Medulla oblongata (tissue), 1 donor: ENCODE data around the gene ABCC4.
"Not testable (repeated sequence)": the region's sequence is repeated elsewhere in the genome, so short reads cannot be mapped to it uniquely, and the experiment has no call there.

Source experiments
- DNase-seq: peaks from one replicate; pipeline ENCODE4 v3.0.0-alpha.2; 2015; ENCODE audit errors: extremely low spot score

ABCC4 gene

DNA sequence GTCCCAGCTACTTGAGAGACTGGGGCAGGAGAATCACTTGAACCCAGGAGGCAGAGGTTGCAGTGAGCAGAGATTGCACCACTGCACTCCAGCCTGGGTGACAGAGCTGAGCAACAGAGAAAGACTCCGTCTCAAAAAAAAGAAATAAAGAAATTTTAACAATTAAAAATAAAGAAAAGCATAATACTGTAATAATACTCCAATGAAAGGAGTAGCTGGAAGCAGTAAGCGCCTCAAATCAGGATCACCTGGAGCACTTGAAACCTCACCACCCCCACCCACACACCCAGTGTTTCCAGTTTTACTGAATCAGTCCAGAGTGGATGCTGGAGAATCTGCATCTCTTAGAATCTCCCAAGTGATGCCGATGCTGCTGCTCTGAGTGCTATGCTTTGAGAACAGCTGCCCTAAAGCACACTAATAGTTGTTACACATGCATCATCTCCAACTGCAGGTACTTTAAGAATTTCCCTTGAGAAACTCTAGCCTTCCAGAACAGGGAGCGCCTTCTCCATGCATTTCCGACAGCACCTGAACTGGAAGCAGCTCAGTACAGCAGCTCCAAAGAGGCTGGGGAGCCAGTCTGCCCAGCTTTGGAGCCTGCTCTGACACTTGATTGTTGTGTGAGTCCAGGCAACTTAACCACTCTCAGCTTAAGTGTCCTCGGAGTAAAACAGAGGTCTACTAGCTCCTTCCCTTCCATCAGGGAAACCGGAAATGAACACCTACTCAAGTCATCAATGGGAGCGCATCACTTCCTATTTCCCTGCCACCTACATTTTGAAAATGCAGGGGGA lies 2.9 kb downstream of the ABCC4 start:
- no peak for DNase-seq

DNA sequence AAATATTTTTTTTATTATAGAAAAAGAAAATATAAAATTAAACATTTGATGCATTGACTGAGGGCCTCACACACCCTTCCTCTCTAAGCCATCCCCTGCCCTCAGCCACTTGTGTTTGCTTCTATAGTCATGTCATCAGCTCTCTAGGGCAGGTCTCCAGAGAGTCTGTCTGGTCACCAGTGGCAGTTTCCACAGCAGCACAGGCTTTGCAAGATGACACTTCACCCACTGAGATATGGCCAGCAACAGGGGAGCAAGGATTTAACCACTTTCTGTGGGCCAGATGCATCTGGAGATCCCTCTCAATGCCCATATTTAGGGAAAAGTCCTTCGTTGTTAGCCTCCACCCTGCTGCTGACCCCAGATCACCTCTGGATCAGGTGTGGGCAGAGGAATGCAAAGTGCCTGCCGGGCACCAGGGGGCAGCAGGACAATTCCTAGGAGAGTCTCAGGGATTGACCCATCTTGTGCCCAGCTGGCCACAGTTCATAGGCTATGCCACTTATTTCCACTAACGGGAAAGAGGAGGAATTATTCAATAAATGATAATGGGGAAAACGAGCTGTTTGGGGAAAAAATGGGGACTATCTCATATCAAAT lies 4.8 kb downstream of the ABCC4 start:
- no peak for DNase-seq

DNA sequence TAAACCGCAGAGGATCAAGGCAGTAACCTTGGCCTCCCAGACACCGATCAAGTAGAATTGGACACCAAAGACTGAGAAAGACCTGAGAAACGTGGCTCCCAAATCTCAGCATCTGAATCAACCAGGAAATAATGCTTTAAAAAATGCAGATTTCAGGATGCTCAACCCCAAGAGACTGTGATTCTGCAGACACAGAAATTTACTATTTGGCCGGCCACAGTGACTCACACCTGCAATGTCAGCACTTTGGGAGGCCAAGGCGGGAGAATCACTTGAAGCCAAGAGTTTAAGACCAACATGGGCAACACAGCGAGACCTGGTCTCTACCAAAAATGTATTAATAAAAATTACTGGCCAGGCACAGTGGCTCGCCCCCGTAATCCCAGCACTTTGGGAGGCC lies 6.2 kb downstream of the ABCC4 start:
- no peak for DNase-seq

DNA sequence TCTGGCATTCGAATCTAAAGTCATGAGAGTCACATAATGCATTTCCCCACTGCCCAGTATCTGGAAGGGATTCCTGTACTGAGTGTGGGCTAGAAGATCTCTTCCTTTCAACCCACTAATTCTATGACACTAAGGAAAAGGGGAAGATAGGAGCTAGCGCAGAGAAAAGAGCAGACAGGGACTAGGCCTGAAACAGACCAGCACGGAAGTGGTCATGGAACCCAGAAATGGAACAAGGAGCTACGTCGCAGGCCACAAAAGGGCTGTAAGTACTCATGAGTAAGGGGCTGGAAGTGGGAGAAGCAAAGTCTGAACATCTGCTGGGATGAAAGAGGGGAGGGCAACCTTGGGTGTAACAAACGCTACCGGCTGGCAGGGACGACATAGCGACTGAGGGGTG lies 8.6 kb downstream of the ABCC4 start:
- no peak for DNase-seq

DNA sequence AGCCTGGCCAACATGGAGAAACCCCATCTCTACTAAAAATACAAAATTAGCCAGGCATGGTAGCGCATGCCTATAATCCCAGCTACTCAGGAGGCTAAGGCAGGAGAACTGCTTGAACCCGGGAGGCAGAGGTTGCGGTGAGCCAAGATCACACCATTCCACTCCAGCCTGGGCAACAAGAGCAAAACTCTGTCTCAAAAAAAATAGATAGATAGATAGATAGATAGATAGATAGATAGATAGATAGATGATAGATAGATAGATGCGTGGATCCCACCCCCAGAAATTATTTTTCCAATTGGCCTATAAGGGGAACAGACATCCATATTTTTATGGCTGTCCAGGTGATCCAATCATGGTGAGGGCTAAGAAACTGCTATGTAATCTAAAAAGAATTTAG lies 11.3 kb downstream of the ABCC4 start:
- DNase-seq = not testable (repeated sequence)

DNA sequence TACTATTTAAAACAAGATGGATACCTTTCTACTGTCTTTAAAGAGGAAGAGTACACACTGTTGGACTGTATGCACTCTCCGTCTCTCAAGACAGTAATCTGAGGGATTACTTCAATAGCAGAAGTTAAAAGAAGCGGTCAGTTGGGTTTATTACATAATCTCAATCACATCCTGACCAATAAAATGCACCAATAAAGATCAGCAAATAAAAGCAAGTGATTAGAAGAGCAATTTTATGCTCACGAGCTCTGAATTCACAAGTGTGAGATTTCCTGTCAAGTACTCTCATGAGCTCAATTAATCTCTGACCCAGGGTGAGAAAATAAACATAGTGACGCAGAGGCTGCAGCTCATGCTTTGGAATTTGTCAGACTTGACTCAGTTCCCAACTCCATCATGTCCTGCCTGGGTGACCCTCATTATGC lies 12.2 kb downstream of the ABCC4 start:
- DNase-seq = no peak

DNA sequence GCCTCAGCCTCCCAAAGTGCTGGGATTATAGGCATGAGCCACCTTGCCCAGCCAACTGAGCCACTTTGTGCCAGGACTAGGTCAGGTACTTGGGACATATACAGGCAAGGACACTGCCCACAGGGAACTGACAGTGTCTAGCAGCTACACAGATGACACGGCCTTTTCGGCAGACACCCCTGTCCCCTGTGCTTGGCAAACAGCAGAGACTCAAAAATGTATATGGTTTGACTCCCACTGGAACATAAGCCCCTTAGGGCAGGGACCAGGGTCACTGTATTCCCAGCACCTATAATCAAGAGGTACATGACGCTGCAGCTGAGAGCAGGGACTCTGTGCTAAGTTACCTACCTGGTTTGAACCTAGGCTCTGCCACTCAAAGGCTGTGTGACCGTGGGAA lies 16.8 kb downstream of the ABCC4 start:
- DNase-seq = no peak

DNA sequence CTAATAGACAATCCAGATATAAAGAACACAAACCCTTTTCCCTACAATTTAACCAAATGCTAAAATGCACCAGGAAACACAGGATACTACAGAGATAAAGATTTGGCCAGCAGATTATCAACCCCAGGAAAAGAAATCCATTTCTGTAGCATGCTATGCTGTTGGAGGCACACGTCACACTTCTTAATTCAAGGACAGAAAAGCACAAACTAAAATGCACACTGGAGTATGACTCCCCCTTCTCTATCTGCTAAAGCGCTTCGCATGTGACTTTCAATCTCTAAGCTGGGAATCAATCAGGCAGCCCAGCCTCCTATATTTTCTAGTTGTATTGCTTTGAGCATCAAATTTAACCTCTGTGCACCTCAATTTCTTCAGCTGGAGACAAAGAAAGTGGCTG lies 22.2 kb downstream of the ABCC4 start:
- DNase-seq = no peak

DNA sequence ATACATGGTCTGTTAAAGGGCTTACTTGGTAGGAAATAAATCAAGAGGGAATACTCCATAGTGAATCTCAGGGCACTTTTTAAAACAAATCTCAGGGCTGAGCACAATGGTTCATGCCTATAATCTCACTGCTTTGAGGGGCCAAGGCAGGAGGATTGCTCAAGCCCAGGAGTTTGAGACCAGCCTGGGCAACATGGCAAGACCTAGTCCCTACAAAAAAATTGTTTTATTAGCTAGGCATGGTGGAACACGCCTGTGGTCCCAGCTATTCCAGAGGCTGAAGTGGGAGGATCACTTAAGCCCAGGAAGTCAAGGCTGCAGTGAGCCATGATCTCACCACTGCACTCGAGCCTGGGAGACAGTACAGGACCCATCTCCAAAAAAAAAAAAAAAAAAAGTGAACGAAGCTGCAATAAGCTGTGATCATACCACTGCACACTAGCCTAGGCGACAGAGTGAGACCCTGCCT lies 25.2 kb downstream of the ABCC4 start:
- DNase-seq = no peak

DNA sequence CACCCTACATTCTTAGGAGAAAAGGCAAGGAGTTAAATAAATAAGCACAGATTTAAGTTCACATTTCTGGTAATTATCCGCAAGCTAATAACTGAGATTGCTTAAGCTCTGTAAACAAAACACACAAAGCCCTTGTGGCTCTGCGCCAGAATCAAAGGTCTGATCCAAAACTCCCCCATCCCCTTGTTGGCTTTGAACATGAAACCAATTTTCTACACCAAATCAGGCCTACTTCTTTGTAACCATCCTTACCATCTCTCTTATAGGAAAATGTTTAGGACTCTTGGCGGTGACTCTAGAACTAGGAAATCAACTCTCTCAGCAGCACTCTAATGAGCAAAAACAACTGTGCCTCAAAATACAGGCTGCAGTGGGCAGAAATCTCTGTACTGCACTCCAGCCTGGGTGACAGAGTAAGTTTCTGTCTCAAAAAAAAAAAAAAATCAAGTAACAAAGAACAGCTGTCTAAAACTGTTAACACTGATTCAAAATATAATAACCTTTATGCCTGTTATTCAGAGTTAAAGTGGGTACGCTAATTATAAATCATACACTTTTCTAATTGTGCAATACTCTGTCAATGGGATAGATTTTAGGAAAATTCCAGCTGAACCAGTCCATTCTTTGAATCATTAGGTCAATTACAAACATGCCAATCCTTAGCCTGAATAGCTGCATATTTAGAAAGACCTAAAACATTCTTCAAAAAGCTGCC lies 25.8 kb downstream of the ABCC4 start:
- DNase-seq = no peak

DNA sequence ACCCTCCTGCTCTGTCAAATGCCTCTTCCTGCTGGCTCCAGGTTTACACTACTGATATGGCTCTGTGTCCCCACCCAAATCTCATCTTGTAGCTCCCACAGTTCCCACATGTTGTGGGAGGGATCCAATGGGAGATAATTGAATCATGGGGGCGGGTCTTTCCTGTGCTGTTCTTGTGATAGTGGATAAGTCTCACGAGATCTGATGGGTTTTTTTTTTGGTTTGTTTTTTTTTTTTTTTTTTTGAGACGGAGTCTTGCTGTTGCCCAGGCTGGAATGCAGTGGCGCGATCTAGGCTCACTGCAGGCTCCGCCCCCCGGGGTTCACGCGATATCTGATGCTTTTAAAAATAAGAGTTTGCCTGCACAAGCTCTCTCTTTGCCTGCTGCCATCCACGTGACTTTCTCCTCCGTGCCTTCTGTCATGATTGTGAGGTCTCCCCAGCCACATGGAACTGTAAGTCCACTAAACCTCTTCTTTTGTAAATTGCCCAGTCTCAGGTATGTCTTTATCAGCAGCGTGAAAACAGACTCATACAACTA lies 27.6 kb downstream of the ABCC4 start:
- not testable (repeated sequence) for DNase-seq

DNA sequence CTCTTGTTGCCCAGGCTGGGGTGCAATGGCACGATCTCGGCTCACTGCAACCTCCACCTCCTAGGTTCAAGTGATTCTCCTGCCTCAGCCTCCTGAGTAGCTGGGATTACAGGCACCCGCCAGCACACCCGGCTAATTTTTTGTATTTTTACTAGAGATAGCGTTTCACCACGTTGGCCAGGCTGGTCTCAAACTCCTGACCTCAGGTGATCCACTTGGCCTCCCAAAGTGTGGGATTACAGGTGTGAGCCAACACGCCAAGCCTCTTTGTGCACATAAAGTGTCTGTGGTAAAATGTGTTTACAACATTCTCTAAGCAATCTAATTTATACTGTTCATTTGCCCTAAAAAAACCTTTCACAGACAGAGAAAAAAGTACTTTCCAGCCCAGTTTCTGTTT lies 29.2 kb downstream of the ABCC4 start:
- not testable (repeated sequence) for DNase-seq

DNA sequence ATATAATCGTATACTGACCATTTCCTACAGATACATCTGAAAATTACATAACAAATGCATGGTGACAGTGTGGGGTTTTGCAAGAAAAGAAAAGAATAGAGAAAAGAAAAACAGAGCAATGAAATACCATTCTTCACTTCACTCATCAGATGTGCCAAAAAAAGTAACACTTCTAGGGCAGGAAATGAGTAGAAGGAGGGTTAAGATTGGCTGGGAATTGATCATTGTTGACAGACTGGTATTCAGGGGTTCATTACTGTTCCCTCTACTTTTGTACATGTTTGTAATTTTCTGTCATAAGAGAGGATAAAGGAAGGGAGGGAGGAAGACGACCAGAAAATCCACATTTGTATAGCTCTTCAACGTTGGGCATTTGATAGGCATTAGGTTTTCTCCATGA lies 31.5 kb downstream of the ABCC4 start:
- DNase-seq = no peak

DNA sequence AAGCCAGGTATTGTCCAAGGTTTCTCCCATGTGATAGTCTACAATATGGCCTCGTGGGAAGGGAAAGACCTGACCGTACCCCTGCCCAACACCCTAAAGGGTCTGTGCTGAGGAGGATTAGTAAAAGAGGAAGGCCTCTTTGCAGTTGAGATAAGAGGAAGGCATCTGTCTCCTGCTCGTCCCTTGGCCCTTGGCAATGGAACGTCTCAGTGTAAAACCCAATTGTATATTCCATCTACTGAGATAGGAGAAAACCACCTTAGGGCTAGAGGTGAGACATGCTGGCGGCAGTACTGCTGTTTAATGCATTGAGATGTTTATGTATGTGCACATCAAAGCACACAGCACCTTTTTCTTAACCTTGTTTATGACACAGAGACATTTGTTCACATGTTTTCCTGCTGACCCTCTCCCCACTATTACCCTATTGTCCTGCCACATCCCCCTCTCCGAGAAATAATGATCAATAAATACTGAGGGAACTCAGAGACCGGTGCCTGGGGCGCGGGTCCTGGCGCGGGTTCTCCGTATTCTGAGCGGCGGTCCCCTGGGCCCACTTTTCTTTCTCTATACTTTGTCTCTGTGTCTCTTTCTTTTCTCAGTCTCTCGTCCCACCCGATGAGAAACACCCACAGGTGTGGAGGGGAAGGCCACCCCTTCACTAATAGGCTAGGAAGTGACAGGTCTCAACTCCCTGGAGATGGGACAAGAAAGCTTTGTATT lies 32.7 kb downstream of the ABCC4 start:
- DNase-seq = not testable (repeated sequence)

DNA sequence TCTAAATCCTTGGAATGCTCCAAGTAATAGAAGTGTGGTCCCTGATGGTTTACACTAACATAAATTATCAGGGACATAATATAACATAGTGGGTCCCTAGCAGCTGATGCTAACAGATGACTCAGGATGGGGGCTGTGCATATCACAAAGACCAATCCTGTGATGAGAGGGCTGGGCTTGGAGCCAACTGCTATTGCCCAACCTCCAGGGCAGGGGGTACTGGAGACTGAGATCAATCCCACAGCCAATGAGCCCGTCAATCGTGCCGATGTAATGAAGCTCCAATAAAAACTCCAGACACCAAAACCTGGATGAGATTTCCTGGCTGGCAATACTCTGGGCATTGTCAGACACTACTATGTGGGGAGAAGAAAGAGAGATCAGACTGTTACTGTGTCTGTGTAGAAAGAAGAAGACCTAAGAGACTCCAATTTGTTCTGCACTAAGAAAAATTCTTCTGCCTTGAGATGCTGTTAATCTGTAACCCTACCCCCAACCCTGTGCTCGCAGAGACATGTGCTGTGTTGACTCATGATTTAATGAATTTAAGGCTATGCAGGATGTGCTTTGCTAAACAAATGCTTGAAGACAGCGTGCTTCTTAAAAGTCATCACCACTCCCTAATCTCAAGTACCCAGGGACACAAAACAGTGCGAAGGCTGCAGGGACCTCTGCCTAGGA lies 33.4 kb downstream of the ABCC4 start:
- DNase-seq = no peak

DNA sequence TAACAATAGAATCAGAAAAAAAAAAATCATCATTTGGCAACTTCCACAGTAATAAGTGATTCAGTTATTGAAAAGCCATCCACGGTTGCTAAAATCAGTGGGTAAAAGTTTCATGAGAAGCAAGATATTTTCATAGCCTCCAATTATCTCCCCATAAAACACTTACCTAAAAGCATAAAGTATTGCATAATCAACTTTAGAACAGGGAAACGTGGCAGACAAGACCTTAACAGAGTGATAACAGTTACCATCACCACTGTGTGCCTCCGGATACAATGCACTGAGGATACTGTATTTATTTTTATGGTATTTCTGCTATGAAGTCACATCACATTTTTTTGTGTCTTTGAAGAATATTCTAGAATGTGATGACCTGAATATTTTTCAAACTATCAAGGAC lies 37.0 kb downstream of the ABCC4 start:
- DNase-seq = no peak

DNA sequence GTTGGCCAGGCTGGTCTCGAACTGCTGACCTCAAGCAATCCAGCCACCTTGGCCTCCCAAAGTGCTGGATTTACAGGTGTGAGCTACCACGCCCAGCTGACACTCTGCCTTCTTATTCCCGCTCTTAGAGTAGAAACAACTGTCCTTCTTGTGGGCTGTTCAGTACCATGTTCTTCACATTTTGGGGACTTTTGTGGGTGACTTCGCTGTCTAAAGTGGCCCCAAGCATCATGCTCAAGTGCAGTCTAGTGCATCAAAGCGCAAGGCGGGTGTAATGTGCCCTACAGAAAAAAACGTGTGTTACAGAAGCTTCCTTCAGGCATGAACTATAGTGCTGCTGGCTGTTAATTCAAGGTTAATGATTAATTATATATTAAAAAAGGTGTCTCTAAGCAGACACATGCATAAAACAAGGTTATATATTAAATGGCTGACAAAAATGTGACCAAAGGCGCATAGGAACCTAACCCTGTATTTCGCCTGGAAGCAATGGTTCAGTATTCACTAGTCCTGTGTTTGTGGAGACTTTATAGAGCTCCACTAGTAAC lies 38.3 kb downstream of the ABCC4 start:
- no peak for DNase-seq

DNA sequence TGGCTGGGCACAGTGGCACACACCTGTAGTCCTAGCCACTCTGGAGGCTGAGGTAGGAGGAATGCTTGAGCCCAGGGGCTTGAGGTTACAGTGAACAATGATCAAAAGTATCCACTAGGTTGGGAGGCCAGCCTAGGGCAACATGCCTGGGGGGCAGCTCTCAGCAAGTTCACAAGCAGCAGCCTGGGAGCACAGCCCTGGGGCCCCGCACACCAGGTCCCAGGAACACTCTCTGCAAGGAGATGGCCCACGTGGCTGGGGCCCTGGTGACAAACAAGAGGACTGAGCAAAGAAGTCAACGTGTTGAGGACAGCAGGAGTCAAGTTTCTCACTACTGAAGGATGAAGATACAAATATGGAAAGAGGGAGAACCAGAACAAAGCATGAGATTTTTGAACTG lies 39.3 kb downstream of the ABCC4 start:
- DNase-seq = no peak

DNA sequence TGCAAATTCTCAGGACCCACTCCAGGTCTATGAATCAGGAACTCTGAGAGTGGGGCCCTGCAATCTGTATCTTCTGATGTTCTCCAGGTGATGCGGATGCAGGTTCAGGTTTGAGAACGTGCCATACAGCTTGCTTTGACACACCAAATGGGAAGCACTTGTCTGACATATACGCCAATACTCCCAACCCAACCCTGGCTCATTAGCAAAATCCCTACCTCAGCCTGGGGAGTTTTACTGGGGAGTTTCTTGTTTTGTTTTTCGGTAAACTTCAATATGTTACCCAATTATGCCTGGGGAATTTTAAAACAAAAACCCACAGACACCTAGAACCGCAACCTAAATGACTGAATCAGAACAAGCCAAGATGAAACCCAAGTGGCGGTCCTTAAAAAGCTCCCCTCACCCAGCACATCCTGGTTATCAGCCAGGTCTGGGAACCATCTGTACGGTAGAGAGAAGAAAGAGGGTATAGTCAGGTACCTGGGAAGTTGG lies 41.2 kb downstream of the ABCC4 start:
- DNase-seq = no peak

DNA sequence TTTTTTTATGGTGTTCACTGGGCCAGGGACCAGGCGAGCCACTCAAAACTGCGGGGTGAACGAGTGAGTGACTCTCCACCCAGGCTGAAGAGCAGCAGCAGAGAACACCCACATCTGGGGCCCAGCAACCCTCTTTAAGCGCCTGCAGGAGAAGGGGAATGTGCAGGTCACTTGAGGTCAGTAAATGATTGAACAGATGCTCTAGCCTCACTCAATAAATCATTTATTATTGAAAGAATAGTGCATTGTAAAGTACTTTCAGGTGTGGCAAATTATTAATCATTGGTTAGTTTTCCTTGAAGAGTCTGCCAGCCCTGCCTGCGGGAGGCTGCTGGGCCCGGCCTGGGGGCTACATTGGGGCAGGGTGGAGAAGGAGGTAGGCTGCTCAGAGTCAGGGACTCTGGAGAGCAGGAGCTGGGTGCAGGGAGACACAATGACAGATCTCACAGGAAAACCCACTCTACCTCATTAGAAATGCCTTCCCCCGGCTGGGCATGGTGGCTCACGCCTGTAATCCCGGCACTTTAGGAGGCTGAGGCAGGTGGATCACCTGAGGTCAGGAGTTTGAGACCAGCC lies 42.5 kb downstream of the ABCC4 start:
- no peak for DNase-seq
